HUES6 (cell line): ENCODE results near the gene SCTR.

Experiments used
- H3K27ac ChIP-seq: 2 replicates; pipeline ENCODE4 v1.7.0; 2013; ENCODE audit warnings: low read depth, mild to moderate bottlenecking, low read length, inconsistent platforms
- H3K27me3 ChIP-seq: 2 replicates; pipeline ENCODE4 v1.6.1; 2013; ENCODE audit warnings: low read length; ENCODE audit not compliant: control insufficient read depth, insufficient read depth
- H3K36me3 ChIP-seq: 2 replicates; pipeline ENCODE4 v1.6.1; 2013; ENCODE audit warnings: low read length; ENCODE audit not compliant: control insufficient read depth, insufficient read depth
- H3K4me1 ChIP-seq: 2 replicates; pipeline ENCODE4 v1.6.1; 2013; ENCODE audit warnings: low read length; ENCODE audit not compliant: control insufficient read depth, insufficient read depth
- H3K4me3 ChIP-seq: 2 replicates; pipeline ENCODE4 v1.5.1; 2013; ENCODE audit warnings: low read depth, low read length
- H3K9ac ChIP-seq: one replicate; pipeline ENCODE4 v1.6.1; 2013; ENCODE audit warnings: mild to moderate bottlenecking, low read length
- H3K9me3 ChIP-seq: 2 replicates; pipeline ENCODE4 v1.6.1; 2013; ENCODE audit warnings: low read depth, low read length; ENCODE audit not compliant: control insufficient read depth, insufficient read depth

The SCTR gene

DNA sequence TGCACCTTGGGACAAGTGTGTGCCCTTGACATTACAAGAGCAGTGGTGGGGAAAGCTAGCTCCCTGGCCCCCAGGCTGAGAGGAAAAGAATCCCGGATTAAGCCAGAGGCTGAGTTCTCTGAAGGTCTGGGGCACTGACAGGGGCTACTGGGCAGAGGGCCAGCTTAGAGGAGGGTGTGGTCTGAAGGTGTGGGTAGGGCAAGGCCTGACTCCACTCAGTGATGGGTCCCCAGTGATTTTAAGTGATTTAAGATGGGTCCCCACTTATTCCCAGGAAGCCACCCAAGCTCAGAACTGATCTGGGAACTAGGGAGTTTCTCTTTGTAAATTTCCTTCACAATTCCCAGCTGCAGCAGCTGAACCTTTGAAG, 83.8 kb downstream of the SCTR start:
- Histone ChIP-seq H3K4me3 (no peak overlapping the region), H3K9ac (no peak overlapping the region), H3K4me1 (no peaks in the 10 kb centered on the region), H3K27ac (no peak overlapping the region), H3K9me3 (no peaks in the 10 kb centered on the region), H3K27me3 (no peaks in the 10 kb centered on the region), H3K36me3 (no peaks in the 10 kb centered on the region)

DNA sequence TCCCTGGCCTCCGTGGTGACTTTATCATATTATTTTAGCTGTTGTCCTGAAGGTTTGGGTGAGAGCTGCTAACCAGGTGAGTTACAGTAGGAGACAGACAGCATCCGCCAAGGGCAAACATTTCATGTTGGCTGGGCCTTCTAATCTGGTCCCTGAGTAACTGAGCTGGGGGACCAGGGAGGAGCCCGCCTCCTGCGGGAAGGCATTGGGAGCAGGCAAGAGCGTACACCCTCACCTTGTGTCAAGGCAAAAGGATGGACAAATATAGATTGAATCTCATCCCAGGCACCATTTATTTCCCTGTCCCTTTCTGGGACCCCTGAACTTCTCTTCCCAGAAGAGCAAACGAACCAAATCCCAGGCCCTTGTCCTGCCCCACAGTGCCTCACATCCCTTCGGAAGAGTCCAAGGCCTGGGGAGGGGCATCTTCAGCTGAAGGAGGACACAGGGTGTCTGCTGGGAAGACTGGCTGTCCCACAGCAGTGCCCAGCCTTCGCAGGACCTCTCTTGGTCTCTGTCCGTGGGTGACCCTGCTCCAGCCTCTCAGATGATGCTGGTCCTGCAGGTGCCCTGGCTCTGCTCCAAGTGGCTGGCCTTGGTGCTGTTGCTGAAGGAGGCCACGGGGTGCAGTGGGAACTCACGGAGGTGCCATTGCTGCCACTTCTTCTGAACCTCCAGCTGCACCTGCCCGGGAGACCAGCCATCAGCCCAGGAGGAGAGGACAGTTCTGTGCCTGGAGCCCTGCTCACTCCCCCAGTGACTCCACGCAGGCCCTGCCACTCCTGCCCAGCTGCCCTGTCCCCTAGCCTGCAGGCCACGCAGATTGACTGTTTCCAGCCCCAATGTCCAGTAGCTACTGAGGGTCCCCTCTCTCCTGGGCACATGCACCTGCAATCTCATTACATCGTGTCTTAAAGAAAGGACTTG, 84.4 kb downstream of the SCTR start:
- Histone ChIP-seq H3K4me1 (peaks cover 4% of the 10 kb centered on the region; the same call in 1 of the 2 replicates), H3K36me3 (no peaks in the 10 kb centered on the region), H3K27me3 (no peaks in the 10 kb centered on the region), H3K9ac (no peak overlapping the region), H3K9me3 (no peaks in the 10 kb centered on the region), H3K27ac (no peak overlapping the region), H3K4me3 (no peak overlapping the region)

DNA sequence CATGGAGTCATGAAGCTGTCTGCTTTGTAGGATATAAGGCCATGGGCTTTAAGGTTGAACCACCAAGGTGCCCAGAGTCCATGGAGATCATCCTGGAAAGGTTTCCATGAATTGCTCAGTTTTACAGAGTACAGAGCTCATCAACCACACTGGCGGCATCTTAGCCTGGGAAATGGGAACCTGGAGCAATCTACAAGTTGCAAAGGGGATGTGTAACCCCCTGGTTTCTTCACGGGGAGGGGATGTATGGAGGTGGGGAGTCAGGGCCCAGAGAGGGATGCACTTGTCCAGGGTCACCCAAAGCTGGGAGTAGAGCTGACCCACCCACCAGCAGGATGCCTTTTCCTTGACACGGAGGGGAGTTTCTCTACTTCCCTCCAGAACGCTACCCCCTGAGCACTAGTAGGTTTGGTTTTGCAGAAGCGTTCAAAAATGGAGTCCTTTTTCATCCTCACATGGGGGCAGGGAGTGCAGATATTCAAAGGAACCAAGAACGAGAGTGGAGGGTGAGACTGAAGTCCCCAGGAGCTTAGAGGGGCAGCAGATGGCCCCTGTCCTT, 85.5 kb downstream of the SCTR start:
- Histone ChIP-seq H3K27me3 (no peaks in the 10 kb centered on the region), H3K4me3 (no peak overlapping the region), H3K27ac (no peak overlapping the region)

DNA sequence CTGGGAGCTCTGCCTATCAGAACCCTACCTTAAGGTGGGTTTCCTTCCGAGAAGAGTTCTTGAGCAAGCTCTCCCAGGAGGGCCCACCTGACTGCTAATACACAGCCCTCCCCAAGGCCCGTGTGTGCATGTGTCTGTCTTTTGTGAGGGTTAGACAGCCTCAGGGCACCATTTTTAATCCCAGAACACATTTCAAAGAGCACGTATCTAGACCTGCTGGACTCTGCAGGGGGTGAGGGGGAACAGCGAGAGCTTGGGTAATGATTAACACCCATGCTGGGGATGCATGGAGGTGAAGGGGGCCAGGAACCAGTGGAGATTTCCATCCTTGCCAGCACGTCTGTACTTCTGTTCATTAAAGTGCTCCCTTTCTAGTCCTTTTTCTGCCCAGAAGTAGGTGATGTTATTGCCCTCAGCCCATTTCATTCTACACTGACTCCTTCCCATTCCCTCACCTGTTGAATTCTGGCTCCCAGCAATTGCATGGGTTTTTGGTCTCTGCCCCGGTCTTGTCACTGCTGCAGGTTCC, 86.1 kb downstream of the SCTR start:
- Histone ChIP-seq H3K36me3 (no peaks in the 10 kb centered on the region), H3K9me3 (no peaks in the 10 kb centered on the region), H3K9ac (no peak overlapping the region), H3K27me3 (0 out of 2 replicates have a peak, but pooled peaks cover 2% of the 10 kb centered on the region), H3K27ac (no peak overlapping the region), H3K4me3 (no peak overlapping the region), H3K4me1 (peaks cover 18% of the 10 kb centered on the region)

More for the DNA sequence above, 85.5 kb downstream of the SCTR start:
- Histone ChIP-seq H3K9me3 (no peaks in the 10 kb centered on the region), H3K36me3 (no peaks in the 10 kb centered on the region), H3K9ac (no peak overlapping the region), H3K4me1 (peaks cover 14% of the 10 kb centered on the region)

DNA sequence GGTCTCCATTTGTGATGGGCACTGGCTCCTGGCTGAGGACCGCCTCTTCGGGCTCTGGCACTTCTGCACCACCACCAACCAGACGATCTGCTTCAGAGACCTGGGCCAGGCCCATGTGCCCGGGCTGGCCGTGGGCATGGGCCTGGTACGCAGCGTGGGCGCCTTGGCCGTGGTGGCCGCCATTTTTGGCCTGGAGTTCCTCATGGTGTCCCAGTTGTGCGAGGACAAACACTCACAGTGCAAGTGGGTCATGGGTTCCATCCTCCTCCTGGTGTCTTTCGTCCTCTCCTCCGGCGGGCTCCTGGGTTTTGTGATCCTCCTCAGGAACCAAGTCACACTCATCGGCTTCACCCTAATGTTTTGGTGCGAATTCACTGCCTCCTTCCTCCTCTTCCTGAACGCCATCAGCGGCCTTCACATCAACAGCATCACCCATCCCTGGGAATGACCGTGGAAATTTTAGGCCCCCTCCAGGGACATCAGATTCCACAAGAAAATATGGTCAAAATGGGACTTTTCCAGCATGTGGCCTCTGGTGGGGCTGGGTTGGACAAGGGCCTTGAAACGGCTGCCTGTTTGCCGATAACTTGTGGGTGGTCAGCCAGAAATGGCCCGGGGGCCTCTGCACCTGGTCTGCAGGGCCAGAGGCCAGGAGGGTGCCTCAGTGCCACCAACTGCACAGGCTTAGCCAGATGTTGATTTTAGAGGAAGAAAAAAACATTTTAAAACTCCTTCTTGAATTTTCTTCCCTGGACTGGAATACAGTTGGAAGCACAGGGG, 87.1 kb downstream of the SCTR start:
- H3K36me3 ChIP-seq, result no peaks in the 10 kb centered on the region
- H3K4me1 ChIP-seq, result peaks cover 28% of the 10 kb centered on the region
- H3K9ac ChIP-seq, result no peak overlapping the region
- H3K27ac ChIP-seq, result no peak overlapping the region
- no peaks in the 10 kb centered on the region for H3K9me3 ChIP-seq
- peaks cover 12% of the 10 kb centered on the region; the same call in 1 of the 2 replicates for H3K27me3 ChIP-seq
- H3K4me3 ChIP-seq, result no peak overlapping the region

DNA sequence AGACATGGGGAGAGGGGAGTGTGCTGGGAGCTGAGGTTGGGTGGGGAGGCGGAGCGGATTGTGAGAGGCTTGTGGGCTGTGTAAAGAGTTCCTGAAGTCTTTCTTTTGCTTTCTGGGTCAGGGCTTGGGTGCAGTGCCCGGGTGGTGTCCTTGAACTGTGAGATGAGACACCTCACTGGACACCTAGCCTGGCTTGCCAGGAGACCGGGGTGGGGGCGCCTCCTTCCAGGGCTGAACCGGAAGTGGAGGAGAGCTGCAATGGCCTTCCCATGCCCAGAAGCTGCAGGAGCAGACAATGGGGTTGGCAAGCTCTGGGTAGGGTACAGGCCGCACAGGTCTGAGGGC, 88.4 kb downstream of the SCTR start:
- Histone ChIP-seq H3K36me3 (no peaks in the 10 kb centered on the region), H3K4me1 (peaks cover 32% of the 10 kb centered on the region)

DNA sequence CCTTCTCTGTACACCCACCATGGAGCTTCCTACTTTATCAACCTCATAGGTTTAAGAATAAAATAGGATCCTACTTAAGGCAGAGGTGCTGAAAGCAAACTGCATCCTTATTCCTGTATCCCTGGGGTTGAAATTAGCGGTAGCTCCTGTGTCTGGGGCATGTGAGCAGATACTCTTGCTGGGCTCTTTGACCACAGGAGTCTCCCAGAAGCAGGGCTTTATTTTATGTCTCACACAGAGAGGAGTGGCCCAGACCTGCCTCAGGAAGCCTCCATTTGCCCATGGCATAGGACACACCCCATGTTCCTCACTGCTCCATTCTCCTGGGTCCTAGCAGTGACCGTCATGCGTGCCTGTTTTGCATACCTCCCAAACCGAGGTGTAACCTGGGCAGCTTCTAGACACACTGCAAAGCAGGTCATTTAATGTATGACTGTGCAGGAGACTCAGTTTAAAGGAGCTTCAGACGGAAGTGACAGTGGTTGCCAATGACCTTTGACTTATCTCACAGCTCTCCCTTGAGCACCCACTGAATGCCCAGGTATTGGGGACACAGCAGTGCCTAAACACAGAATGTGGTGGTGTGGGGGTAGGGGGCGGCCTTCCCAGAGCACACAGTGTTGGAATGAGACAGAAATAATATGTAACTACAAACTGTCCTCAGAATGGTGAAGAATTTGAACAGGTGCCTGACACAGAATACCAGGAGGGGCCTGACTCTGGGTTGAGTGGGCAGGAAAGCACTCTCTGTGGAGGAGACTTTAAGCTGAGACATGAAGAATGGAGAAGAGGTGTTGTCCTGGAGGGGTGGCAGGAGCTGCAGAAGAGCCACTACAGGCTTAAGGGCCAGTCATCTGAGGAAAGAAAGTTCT, 89.0 kb downstream of the SCTR start:
- Histone ChIP-seq H3K36me3 (no peaks in the 10 kb centered on the region), H3K4me1 (peaks cover 36% of the 10 kb centered on the region), H3K9me3 (no peaks in the 10 kb centered on the region), H3K4me3 (no peak overlapping the region), H3K27me3 (peaks cover 15% of the 10 kb centered on the region; the same call in 1 of the 2 replicates), H3K9ac (no peak overlapping the region), H3K27ac (no peak overlapping the region)

More for the DNA sequence above, 88.4 kb downstream of the SCTR start:
- H3K4me3 ChIP-seq, result no peak overlapping the region
- no peaks in the 10 kb centered on the region for H3K9me3 ChIP-seq
- no peak overlapping the region for H3K27ac ChIP-seq
- peaks cover 15% of the 10 kb centered on the region; the same call in 1 of the 2 replicates for H3K27me3 ChIP-seq
- no peak overlapping the region for H3K9ac ChIP-seq

DNA sequence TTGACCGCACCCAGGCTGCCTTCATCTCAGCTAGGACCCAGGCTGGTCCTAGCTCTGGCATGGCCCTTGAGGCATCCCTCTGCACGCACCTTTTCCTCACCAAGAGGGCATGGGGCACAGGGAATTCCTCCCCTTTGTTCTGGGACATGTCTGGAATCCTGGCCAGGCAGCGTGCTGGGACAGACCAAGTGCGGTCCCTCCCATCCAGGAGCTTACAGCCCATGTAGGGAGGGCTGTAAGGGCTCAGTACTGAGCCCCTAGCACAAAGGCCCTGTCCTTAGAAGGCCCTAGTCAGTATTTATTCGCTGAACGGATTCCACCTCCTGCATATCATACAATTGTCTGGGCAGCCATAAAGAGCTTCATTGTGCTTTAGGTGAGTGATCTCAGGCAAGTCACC, 89.6 kb downstream of the SCTR start:
- Histone ChIP-seq H3K36me3 (no peaks in the 10 kb centered on the region), H3K27ac (no peak overlapping the region), H3K27me3 (peaks cover 15% of the 10 kb centered on the region; the same call in 1 of the 2 replicates), H3K4me3 (no peak overlapping the region), H3K4me1 (peaks cover 43% of the 10 kb centered on the region), H3K9me3 (no peaks in the 10 kb centered on the region), H3K9ac (no peak overlapping the region)

DNA sequence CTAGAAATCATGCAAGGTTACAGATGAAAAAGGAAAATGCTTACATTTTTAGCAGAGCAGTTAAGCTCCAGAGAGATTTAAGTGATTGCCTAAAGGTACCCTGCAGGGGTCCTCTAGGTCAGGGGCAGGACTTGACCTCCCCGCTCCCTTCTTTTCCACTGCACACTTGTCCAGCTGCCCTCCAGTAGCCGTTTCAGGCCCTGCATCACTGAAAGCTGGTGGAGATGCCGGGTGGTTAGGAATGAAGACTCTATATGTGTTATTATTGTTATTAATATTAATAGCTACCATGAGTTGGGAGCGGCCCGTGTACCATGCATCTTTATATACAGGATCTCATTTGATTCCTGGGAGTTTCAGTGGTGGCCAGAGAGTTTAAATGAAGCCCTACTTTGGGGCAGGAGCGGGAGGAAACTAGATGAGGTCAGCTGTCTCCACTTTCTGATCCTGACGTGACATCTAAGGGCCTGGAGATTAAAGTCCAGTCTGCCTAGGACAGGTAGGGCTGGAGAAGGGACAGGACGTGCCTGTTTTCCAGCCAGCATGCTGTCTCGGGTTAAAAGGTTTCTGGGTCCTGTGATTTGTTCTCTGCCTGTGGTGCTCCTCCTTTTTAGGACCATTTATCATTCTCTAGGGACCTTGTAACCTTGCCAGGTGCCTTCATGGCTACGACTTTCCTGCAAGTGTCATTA, 90.5 kb downstream of the SCTR start:
- peaks cover 15% of the 10 kb centered on the region; the same call in 1 of the 2 replicates for H3K27me3 ChIP-seq
- H3K4me3 ChIP-seq, result no peak overlapping the region
- H3K9me3 ChIP-seq, result no peaks in the 10 kb centered on the region
- no peaks in the 10 kb centered on the region for H3K36me3 ChIP-seq
- H3K4me1 ChIP-seq, result peaks cover 49% of the 10 kb centered on the region
- H3K9ac ChIP-seq, result no peak overlapping the region
- H3K27ac ChIP-seq, result no peak overlapping the region
